ENCODE results near the gene CIC. TPM values are rescaled to one million over a fixed set of nuclear protein-coding genes. Genes with fewer than 3 reads are reported as not detected.

The CIC gene
- polyA plus RNA-seq, 4 donors: 47.2 to 75.1 (median 49.5) TPM

DNA sequence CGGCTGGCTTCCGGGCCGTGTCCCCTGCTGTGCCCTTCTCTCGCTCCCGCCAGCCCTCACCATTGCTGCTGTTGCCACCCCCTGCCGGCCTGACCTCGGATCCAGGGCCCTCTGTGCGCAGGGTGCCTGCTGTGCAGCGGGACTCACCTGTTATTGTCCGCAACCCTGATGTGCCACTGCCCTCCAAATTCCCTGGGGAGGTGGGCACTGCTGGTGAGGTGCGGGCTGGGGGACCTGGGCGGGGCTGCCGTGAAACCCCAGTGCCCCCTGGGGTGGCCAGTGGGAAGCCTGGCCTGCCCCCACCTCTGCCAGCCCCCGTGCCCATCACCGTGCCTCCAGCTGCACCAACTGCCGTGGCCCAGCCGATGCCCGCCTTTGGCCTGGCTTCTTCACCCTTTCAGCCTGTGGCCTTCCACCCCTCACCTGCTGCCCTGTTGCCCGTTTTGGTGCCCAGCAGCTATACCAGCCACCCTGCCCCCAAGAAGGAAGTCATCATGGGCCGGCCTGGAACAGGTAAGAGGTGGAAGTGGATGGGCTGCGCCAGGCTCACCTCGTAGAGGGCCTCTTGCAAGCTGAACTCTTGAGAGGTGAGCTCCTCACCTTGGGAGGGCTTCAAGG lies 5.1 kb downstream of the CIC start:
- DNase-seq (ENCODE audit: low read depth in 4 of 4, low spot score in 3 of 4): no peak

DNA sequence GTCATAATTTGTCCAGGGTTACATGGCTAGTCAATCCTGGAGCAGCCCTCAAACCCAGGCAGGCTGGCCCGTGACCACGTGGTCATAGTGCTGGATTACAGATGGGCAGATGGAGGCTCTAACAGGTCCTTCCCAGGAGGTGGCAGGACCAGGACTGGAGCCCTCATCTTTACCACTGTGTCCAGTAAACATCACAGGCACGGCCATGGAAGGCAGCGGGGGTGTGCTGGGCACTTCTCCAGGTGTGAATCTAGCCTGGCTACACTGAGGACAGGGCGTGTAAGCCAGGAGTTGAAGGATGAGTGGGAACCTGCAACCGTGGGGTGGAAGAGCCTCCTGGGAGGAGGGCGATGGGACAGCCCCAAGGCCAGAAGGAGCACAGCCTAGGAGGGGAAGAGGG lies 6.1 kb downstream of the CIC start:
- DNase-seq (ENCODE audit: low read depth in 4 of 4, low spot score in 3 of 4): no peak

GRCh38 chr19:42275517-42275916 lies 6.5 kb downstream of the CIC start:
- DNase-seq (ENCODE audit: low read depth in 4 of 4, low spot score in 3 of 4): no peak

- DNase-seq (ENCODE audit: low read depth in 4 of 4, low spot score in 3 of 4): no peak
Measured at GRCh38 chr19:42276284-42276683, 7.2 kb downstream of the CIC start.

GRCh38 chr19:42276821-42277220 lies 7.8 kb downstream of the CIC start:
- no peak for DNase-seq (ENCODE audit: low read depth in 4 of 4, low spot score in 3 of 4)

DNA sequence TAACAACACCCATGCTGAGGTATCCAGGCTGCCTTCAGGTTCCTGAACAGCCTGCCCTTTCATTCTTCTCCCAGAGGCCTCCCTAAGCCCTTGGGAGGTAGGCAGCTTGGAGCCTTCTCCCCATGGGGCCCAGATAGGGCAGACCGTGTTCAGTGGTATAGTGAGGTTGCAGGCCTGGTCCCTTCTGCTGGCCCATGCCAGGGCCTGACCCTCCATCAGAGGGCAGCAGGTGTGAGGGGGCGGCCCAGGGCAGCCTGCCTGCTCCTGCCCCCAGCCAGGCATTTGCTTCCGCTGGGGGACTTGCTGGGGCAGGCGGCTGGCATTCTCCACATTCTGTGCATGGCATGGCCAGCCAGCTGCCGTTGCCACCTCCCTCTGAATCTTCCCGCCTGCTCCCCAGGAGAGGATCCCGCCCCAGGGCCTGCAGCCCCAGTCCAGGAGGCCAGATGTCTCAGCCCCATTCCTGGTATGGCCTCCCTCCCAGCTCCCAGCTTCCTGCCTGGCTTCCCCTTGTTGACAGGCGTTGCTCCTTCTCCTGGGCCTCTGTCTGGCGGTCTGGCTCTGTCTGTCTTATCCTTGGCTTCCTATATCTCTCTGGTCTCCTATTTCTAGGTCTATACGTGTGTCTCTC lies 8.9 kb downstream of the CIC start:
- no peak for DNase-seq (ENCODE audit: low read depth in 4 of 4, low spot score in 3 of 4)

DNA sequence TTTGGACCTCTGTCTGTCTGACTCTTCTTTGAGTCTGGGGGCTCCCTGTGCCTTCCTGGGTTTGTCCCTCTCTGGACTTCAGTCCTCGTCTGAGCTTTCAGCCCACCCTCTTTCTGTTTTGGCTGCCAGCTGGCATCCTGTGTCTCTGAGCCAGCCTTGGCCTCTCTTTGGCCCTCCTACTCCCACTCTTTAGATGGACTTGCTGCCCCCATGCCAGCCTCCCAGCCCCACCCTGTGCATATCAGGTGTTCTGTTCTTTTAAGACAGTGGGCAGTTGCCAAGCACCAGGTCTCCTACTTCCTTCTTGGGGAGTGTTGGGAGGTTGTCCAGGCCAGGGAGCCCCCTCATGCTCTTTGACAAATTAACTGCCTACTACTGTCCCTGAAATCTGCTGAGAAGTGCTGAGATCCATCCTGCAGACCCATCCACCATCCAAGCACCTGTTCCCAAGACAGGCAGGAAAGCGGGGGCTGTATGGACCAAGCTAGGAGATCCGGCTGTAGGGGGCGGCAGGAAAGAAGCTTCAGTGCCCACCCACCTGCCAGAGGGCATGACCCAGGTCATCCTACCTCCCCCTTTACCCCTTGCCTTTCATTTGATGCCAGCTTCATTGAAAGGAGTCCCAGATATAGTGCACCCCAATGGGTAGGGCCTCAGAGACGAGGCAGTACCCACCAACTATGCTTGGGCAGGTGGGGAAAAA lies 9.6 kb downstream of the CIC start:
- DNase-seq (ENCODE audit: low read depth in 4 of 4, low spot score in 3 of 4): no peak

DNA sequence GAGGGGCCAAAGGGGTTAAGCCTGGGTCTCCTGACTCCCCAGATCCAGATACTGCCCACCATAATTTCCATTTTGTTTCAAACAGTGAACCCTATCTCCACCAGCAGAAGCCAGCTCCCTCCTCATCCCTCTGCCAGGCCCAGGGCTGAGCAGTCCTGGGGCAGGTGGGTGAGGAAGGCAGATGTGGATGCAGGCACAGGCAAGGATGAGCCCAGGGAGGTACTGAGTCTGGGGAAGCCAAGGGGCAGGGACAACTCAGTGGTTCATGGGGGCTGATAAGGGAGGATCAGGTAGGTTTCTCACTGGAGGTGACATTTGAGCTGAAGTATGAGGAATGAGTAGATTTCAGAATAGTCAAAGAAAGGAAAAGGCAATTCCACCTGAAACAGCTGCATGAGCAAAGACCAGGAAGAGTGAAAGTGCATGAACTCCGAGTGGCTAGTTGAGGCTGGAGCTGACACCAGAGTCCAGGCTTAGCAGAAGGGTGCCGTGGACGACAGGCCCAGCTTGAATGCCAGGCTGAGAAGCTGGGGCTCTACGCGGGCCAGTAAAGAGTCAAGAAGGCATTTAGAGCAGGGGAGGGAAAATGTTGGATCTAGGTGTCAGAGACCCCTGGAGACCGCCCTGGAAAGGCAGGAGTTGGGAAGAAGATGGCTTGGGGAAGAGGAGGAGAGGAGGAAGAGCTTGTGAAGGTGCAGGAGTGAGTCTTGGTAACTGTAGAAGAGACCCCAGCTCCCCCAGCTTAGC lies 10.3 kb downstream of the CIC start:
- no peak for DNase-seq (ENCODE audit: low read depth in 4 of 4, low spot score in 3 of 4)

DNA sequence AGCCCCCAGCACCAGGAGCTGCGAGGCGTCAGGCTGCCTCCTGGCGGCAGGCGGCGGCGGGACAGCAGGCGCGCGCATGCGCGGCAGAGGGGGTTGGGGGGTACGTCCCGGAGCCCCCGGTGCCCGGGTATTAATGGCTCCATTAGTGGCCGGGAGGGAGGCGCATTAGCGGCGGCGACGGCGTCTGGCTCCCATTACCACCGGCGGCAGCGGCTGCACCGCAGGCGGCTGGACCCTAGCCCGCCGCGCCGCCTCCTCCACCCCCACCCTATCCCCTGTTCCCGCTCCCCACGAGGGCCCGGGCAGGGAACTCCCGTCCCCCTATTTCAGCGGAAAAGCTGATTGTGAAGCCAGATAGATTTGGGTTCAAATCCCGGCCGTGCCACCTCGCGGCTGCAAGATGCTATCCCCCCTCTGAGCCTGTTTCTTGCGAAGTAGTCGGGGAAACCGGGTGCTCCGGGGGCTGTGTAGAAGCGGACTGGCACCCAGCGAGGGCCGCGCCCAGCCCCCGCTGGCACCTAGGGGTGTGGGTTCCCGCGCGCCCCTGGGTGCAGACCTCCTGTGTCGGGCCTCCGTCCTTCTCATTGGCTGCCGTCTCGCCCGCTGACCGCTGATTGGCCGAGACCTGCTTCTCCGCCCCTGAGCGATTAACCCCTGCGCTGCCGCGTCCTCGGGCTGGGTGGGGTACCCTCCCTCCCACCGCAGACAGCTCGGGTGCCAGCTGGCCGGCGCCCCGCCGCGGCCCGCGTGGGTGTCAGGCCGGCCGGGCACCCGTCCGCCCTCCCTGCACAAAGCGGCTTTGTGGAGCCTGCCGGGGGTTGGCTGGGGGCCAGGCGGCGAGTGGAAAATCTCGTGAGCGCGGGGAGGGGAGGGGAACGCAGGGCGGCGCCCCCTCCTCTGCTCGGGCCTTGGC lies 11.1 kb downstream of the CIC start:
- DNase-seq (ENCODE audit: low read depth in 4 of 4, low spot score in 3 of 4): peak in 1 of 4 donors; percentile 74

DNA sequence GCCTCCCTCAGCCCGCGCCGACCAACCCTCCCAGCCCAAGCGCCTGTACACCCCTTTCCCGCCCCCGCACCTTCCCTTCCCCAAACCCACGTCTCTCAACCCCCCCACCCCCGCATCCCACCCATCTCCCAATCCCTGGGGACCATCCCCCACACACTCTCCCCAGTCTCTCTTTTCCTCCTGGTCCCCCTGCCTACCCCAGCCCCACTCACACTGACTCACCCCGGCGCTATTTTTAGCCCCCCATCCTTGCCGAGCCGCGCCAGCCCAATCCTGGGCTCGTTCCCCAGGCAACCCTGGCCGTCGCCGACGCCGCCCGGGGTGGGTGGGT lies 11.7 kb downstream of the CIC start:
- no peak for DNase-seq (ENCODE audit: low read depth in 4 of 4, low spot score in 3 of 4)

DNA sequence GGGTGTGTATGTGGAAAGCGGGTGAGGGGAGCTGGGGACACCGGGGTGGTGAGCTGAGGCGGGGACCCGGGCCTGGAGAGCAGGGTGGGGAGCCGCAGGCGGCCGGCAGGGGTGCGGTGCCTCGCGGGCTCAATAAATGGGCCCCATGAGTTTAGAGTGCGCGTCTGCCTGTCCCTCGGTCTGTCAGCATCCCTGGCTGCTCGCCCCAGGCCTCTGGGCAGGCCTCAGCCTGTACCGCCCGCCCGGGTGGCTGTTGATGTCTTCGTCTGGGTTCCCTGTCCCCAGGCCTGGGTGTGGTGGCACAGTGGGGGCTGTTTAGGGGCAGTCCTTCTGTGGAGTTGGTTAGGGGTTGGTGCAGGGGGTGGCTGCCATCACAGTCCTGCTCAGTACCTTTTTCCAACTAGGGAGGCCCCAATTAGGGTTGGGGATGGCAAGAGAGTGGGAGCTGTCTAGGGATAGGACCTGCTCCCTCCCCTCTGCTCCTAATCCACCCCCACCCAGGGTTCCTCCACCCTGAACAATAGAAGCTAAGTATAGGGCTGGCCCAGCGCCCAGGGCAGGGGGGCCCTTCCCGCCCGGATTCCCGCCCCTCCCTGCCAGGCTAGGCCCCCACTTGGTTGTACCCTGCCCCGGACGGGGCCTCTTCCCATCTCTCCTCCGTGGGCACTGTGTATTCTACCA lies 12.2 kb downstream of the CIC start:
- DNase-seq (ENCODE audit: low read depth in 4 of 4, low spot score in 3 of 4): no peak

- no peak for DNase-seq (ENCODE audit: low read depth in 4 of 4, low spot score in 3 of 4)
Measured at GRCh38 chr19:42281827-42282762, 13.0 kb downstream of the CIC start.

- DNase-seq (ENCODE audit: low read depth in 4 of 4, low spot score in 3 of 4): no peak
Measured at GRCh38 chr19:42282819-42283187, 13.8 kb downstream of the CIC start.

- DNase-seq (ENCODE audit: low read depth in 4 of 4, low spot score in 3 of 4): peak in 3 of 4 donors; percentile 88 to 91 (median 89)
Measured at GRCh38 chr19:42283188-42284065, 14.4 kb downstream of the CIC start.

DNA sequence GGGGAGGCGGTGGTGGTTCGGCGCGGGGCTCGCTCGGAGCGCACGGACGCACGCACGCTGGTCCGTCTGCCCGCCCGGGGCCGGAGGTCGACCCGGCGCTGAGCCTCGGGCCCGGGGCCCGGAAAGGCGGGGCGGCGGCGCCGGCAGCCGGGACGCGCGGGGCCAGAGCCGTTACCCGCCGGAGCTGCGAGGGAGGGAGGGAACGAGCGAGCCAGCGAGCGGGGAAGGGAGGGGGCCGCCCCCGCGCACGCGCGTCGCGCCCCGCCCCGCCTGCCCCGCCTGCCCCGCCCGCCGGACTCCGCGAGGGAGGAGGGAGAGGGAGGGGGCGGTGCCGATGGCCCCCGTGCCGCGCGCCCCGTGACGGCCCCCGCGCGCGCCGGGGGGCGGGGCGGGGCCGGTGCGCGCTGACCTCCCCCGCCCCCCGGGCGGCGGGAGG lies 15.0 kb downstream of the CIC start:
- no peak for DNase-seq (ENCODE audit: low read depth in 4 of 4, low spot score in 3 of 4)

DNA sequence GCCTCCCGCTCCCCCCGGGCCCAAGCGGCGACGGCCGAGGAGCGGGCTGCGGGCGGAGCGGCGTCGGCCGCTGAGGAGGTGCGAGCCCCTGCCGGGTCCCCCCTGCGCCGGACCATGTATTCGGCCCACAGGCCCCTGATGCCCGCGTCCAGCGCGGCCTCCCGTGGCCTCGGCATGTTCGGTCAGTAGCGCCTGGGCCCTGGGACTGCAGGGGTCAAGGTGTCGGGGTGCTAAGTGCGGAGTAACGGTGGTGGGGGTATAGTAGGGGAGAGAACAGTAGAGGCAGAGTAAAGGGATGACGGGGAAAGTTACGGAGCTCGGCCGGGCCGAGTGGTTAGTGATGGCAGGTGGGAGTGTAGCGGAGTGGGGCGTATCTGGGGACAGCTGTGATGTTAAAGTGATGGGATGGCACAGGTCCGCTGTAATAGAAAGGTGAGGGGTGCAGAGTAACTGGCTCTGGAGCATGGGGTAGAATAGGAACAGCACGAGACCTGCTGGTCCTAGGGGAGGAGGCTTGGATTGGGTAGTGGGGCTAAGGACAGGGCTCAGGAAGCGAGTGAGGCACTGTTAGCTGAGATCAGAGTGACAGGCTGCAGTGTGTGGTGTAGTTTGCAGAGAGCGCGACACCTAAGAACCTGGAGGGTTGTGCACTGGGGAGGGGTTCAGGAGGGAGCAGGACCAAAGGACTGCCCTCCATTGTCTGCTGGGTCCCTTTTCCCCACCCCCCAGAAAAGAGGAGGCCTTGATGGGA lies 15.7 kb downstream of the CIC start:
- no peak for DNase-seq (ENCODE audit: low read depth in 4 of 4, low spot score in 3 of 4)

DNA sequence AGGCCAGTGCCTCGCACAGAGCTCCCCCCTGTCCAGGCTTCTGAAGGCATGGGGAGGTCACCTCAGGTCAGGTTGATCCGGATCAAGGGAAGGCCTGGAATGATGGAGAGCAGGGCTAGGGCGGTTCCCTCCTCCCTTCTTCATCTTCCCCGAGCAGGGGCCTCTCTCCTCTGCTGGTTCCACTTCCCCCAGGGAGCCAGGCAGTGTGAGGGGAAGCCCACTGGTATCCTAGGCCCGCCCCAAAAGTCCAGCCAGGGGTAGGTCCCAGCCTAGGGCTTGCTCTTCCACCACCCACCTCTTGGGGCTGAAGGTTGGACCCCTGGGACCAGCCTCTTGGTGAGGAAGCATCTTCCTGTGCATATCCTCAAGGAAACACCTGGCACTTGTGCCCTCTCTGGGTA lies 16.5 kb downstream of the CIC start:
- DNase-seq (ENCODE audit: low read depth in 4 of 4, low spot score in 3 of 4): no peak
